GM21723 (cell line): ENCODE results near the gene SPATS2L.

ENCODE experiments used
- ATAC-seq: cut with Tn5 transposase; IDR thresholded peaks from one replicate; pipeline ENCODE4 v1.9.1; 2021; ENCODE audit warnings: mild to moderate bottlenecking, moderate library complexity; ENCODE audit not compliant: unreplicated experiment

SPATS2L gene

DNA sequence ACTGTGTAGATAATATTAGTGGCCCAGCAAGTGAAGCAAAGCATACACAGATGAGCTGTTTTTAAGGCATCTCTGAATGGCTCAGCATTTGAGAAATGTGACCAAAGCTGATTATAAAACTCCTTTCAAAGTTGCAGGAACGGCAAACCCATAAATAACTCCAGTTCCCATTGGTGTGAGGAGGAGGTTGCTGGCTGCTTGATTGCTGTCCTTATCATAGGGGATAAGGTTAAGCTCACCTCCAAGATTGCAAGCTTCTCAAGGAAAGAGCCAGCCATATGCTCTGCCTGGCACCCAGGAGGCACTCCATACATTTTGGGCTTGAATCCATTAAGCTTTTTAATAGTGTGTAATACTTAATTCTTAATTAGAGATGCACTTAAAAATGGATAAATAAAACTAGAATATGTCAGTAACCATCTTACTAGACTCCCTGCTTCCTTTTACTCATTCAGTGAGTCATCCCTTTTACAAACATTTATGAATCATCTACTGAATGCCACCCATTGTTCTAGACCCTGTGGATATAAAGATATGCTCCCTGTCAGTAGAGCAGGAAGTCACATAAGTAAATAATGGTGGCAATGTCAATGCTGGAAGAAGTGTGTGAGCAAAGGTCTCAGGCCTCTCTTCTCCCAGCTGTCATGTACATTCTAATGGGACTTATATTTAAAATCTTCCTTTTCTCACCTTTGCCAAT is 99.3 kb downstream of the SPATS2L start:
- no peak for ATAC-seq

DNA sequence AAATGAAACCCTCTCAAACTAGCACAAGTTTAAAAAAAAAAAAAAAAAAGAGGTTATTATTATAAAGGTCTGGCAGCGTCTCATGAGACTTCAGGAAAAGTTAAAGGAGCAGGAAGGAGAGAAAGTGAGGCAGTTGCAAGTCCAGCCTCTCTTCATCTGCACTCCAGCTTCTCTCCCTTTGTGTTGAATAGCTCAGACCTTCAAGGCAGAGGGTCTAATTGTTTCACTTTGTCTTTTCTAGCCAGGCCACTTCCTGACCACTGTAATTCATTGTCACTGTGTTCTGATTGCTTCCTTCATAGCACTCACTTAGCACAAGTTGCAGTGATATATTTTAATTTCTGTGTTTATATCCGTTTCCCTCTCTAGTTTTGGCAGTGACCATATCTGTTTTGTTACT is 99.9 kb downstream of the SPATS2L start:
- ATAC-seq: no peak

DNA sequence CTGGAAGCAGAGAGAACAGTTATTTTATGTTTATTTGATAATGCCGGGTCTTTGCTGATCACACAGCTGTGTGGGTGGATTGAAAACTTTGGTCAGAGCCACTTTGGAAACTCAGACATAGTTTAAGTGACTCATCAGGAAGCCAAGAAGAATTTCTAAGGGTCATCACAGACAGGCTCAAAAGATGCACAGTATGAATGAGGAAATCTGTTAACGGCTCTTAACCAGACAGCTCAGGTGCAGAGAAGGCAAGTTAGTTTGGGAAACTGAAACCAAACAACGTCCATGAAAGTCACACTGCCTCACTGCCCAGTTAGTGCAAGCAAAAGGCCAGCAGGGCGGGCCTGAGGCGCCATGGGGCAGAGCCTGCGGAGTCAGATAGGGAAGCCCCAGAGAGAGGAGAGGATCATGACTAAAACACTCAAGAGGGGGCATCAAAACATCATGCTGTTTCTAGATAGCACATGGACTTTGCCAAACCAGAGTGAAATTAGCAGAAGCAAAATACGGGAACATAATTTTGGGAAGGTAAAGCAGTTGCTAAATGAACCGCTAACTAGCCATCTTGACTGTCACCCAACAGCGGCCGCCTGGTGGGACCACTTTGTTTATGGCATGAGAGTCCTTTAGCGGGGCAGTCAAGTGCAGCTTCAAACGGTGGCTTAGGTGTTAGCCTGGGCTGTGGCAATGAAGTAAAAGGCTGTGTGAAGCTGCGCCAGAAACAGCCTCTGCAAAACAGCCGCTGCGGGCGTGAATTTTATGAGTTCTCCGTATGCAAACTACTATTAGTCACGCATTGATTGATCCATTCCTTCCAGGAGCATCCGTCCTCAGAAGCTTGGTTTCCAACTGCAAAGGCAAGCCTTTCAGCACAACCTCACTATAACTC is 102.2 kb downstream of the SPATS2L start:
- no peak for ATAC-seq

DNA sequence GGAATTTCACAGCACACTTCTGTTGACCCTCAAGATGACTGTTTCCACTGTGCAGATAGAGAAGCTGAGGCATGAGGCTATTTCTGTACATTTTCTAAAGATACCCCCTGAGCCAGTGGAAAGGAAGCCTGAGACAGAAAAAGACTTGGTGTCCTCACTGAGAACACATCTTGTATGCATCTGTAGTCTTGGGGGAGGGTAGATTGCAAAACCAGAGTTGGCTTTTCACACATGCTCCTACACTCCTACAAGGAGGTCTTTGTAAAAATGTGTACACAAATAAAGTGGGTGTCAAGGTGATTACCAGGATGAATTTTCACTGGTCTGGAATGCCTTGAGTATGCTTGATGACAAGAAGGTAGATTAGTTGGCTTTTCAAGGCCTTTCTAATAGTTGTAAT is 105.3 kb downstream of the SPATS2L start:
- ATAC-seq: no peak

DNA sequence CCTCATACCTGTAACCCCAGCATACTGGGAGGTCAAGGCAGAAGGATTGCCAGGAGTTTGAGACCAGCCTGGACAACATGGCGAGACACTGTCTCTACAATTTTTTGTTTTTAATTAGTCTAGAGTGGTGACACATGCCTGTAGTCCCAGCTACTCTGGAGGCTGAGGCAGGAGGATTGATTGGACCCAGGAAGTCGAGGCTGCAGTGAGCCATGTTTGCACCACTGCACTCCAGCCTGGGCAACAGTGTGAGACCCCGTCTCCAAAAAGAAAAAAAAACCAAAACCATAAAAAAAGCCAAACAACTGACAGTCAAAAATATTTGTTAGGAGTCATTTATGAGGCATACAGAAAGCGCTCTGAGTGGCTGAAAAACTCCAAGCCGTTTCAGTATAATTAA is 107.9 kb downstream of the SPATS2L start:
- ATAC-seq: no peak

DNA sequence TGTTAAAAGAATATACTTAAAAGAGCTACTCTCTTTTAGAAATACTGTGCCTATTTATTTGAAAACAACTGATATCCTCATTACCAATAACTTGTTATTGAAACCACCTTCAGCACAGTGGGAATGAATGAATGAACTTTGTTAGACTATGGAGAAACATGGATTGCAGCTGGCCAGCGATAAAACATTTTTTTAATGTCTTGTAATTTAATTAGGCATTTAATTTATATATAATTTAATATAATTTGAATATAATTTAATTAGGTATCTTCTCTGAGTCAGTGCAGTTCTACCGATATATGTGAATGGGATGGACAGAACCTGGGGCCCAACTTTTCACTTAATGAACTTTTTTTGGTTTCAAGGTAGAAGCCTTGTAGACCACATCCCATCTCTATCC is 109.0 kb downstream of the SPATS2L start:
- no peak for ATAC-seq

DNA sequence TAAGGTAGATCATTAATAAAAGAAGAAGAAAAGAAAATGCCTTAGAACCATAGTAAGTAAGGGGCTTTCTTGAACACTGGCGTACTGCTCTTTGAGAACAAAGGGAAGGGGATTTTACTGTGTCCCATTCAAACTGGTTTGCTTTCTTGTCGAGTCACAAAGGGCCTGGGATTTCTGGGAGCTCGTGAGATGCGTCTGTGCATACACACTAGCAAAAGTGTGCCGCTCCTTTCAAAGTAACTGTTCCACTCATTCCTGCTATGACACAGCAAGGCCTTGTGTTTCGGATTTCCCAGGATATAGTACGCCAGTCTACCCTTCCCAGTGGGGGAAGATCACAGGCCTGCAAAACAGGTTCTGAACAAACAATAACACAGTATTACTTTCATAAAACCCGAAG is 110.4 kb downstream of the SPATS2L start:
- no peak for ATAC-seq

DNA sequence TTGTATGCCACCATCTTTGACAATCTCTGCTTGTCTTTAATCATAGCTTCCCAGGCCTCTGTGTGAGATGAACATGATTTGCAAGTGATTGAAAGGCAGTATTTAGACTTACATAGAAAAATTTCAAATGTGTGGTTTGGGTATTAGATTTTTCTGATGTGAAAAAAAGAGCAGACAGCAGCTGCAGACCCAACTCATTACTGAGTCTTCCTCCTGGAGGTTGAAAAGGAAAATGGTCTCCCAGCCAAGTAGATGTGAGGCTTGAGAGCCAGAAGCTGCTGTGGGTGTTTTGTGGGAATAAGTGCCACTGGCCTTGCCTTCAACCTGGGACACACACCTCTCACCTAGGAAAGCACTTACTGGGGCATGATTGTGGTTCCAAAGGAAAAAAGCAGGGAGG is 110.9 kb downstream of the SPATS2L start:
- no peak for ATAC-seq

DNA sequence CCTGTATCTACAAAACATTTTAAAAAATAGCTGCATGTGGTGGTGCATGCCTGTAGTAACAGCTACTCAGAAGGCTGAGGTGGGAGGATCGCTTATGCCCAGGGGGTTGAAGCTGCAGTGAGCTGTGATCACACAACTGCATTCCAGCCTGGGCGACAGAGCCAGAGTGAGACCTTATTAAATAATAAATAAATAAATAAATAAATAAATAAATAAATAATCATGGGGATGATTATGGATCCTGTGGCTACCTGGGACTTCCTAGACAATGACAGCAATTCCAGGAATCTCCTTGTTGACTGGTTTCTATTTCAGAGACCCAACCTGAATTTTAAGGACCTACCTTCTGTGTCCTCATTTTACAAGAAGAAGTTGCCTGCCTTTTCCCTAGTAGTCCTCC is 111.9 kb downstream of the SPATS2L start:
- ATAC-seq: no peak

DNA sequence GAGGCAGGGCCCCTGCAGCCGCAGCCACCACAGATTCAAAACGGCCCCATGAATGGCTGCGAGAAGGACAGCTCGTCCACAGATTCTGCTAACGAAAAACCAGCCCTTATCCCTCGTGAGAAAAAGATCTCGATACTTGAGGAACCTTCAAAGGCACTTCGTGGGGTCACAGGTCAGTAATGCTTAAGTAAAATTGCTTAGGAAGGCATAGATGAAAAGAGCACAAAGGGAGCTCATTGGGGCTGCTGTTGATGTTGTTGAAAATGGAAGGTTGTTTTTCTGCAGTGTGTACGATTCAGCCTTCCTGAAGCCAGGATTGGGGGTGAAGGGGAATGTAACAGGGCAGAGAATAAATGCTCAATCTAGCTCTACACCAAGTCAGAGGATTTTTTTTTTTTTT is 112.8 kb downstream of the SPATS2L start:
- ATAC-seq: no peak

DNA sequence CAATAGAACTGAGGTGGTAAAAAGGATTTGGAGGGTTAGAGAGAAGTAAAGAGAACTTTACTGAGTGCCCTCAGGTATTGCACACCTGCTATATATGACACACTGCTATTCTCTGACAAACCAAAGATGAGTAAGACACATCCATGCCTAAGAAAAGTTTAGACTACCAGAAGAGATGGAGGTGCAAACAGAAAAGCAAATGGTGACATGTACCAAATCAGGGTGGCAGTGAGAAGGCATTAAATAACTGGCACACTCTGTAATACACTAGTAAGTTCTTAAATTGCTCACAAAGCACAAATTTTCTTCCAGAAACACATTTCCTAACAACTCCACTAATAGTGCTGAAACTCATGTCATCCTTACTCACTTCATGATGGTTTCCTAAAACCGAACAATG is 114.8 kb downstream of the SPATS2L start:
- no peak for ATAC-seq

DNA sequence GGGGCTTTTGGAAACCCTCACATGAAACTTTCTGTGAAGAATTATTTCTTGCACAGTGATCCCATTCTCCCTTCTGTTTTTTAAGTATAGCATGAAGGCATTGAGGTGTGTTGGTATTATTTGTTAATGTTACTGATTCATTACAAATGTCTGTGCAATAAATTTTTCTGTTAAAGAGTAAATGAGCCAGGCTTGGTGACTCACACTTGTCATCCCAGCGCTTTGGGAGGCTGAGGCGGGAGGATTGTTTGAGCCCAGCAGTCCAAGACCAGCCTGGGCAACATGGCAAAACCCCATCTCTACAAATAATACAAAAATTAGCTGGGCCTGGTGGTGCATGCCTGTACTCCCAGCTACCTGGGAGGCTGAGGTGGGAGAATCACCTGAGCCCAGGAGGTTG is 115.6 kb downstream of the SPATS2L start:
- no peak for ATAC-seq

DNA sequence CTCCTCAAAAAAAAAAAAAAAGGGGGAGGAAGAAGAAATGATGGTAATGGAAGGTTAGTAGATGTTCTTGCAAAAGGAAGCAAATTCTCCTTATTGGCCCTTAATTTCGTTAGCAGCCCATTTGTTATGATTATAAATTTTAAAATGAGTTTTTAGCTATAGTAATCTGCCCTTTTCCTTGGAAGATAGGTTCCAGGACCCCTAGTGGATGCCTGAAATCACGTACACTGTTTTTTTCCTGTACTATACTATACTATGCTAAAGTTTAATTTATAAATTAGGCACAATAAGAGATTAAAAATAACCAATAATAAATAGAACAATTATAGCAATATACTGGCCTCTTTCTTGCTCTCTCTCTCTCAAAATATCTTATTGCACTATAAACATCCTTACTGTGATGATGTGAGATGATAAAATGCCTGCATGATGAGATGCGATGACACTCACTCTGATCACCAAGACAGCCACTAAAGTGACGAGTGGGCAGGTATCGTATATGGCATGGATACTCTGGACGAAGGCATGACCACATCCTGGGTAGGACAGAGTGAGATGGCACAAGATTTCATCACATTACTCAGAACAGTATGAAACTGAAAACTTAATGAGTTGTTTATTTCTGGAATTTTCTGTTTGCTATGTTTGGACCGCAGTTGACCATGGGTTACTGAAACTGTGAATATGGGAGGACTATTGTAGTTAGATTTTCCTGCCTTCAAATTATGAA is 116.2 kb downstream of the SPATS2L start:
- ATAC-seq: no peak

DNA sequence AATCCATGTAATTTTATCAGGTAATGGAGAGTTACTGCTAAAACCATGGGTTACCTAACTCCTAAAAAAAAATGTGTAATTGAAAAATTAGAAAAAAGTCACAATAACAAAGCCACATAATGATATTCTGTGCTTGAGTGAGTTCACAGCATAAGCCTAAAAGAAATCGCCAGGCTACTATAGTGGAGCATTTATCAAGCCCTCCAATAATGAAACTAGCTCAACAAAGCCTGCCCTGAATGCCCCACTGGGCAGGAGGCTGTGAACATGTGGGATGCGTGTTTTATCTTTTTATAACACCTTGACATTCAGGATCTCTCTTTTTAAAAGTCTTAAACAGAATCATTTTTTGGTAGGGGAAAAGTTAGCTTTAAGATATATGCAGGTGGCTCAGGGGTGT is 117.0 kb downstream of the SPATS2L start:
- no peak for ATAC-seq

DNA sequence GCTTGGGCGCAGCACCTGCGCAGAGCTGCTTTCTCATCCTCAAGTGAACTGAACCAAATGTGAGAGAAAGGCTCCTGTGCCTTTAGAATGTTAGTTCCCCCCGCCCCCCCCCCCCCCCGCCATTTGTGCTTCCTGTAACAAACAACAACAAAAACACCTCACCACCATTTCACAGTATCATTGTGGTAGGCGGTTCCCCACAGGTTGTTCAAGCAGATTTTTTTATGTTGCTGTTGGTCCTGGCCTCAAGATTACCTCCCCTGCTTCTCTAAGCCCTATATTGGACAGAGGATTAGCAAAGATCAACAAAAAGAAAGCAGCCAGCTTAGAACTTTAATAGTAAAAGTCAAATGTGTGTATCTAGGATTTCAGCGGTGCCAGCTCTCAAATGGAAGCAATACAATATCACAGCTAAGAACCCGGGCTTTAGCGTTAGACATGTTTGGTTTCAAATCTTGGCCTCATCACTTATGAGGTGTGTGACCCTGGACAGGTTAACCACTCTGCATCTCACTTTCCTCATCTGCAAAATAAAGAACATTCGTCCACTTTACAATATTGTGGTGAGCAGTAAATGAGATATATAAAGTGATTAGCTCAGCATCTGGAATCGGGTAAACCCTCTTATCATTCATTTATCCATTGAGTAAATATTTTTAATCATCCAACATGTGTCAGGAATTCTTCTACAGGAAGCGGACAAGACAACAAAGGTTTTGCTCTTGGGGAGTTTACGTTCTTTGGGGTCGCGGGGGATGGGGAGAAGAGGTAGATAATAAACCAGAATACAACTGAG is 118.7 kb downstream of the SPATS2L start:
- ATAC-seq: no peak

DNA sequence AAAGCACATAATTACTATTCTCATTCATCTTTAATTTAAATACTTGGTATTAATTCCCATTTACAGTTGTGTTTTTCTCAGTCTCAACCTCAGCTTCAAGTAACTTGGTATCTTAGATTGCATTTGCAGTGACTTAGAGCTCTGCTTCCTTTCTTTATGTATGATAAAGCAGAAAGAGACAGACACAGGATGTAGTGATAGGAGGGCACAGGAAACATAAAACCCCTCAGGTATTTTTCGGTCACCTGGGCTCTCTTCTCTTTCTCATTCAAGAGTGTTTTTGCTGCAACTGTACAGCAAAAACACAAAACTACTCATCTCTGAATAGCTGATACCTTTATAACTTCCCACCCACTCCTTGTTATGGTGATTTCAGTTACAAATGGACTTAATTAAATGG is 120.3 kb downstream of the SPATS2L start:
- no peak for ATAC-seq

DNA sequence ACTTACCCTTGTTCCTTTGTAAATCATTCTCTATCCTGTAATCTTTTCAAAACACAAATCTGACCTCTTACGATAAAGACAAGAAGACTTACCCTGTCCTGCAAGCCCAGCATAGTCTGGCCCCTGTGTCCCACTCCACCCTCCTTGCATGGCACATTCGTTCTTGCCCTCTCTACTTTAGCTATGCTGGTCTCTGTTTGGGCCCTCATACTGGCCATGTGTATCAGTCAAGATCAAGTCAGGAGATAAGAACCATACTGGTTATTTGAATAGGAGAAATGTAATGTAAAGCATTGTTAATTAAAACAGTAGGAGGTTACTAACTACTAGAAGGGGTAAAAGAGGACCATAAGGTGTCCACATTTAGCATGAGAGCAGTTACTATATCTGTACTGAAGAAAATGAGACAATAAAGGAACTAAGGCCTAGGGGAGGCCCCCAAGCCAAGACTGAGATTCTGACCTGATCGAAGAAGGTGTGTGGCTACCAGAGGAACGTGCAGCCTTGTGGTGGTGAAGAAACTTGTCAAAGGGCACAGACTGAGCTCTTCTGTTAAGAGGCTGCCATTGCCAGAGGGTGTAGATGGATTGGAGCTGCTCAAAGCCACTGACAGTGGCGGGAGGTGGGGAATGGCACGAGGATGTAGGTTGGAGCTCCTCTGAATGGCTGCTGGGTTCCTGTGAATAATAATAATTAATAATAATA is 122.6 kb downstream of the SPATS2L start:
- peak; percentile 75 for ATAC-seq

DNA sequence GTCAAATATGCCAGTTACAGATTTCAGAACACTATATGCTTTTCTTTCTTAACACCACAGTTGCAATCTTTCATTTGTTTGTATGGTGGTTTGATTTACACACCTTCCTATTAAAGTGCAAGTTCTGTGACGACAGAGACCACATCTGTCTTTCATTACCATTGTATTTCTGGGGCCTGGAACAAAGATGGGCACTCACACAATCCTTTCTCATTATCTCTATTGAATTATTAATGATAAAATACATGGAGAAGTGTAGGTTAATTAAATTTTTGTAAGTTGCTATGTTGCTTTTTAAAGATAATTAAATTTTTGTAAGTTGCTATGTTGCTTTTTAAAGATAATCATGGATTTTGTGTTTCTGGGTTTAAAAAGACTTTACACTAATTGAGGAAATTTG is 123.5 kb downstream of the SPATS2L start:
- no peak for ATAC-seq

DNA sequence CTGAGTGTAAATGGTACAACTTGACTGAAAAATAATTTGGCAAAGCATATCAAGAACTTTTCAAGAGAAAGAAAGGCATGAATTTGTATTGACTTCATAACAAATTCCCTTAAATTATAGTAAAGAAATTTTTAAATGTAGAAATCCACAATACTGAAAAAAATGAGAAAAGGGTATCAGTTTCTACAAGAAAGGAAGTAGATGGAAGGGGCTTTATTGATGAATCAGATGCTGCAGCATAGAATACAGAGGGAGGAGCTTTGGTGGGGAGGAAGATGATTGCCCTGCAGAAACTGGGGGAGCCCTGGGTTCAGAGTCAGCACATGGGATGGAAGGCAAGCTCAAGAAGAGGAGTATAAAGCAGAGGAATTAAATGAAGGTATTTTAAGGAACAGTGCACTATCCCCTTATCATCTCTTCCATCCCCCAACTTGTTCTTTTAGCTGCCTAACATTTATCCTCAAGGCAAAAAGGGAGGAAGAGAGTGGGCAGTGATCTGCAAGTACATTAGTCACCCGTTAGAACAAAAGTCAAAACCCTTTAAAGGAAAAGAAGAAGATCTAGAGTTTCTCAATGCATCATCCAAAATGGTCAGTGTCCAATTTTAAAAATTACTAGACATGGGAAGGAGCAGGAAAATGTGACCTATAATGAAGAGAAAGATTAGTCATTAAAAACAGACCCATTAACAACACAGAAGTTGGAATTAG is 125.7 kb downstream of the SPATS2L start:
- ATAC-seq: no peak

DNA sequence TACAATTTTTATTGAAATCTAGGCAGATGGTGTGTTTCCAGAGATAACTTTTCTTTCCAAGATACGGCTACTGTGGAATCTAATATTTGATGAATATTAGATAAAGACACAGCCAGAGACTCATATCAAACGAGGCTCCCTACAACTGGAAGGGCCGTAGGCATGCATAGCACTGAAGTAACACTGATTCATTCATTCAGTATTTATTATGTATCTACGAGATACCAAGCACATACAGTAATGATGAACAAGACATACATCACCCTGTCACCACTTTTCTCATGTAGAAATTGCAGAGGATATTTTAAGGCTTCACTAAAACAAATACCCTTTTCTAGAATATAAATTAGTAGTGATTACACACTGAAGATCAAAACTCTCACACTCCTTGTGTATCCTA is 128.9 kb downstream of the SPATS2L start:
- no peak for ATAC-seq
